ENCODE data around the gene RPL37A. TPM values are rescaled to one million over a fixed set of nuclear protein-coding genes. Genes with fewer than 3 reads are reported as not detected.

Gene RPL37A
- total and polyA plus RNA-seq, 3 donors from 2014 or later = 806 to 2,664 (median 1,188) TPM

GRCh38 chr2:216536734-216537210 lies 38.1 kb downstream of the RPL37A start:
- H3K4me1 ChIP-seq = peaks cover 24% of the 10 kb centered on the region

GRCh38 chr2:216537366-216537765 lies 38.7 kb downstream of the RPL37A start:
- no peak overlapping the region for H3K4me3 ChIP-seq
- no peaks in the 10 kb centered on the region for H3K27me3 ChIP-seq
- no peak for TF ChIP-seq POLR2A (IDR thresholded peaks at IDR 0.05)
- TF ChIP-seq, protein P1, sequence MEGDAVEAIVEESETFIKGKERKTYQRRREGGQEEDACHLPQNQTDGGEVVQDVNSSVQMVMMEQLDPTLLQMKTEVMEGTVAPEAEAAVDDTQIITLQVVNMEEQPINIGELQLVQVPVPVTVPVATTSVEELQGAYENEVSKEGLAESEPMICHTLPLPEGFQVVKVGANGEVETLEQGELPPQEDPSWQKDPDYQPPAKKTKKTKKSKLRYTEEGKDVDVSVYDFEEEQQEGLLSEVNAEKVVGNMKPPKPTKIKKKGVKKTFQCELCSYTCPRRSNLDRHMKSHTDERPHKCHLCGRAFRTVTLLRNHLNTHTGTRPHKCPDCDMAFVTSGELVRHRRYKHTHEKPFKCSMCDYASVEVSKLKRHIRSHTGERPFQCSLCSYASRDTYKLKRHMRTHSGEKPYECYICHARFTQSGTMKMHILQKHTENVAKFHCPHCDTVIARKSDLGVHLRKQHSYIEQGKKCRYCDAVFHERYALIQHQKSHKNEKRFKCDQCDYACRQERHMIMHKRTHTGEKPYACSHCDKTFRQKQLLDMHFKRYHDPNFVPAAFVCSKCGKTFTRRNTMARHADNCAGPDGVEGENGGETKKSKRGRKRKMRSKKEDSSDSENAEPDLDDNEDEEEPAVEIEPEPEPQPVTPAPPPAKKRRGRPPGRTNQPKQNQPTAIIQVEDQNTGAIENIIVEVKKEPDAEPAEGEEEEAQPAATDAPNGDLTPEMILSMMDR (IDR thresholded peaks at IDR 0.05) = no peak
- no peak for DNase-seq
- WGBS, 2 donors = 88 to 92% methylated on average over 4 of the region's 4 CpGs
- no peaks in the 10 kb centered on the region for H3K36me3 ChIP-seq (ENCODE audit: low read depth, missing control alignments)
- no peaks in the 10 kb centered on the region for H3K9me3 ChIP-seq
- H3K27ac ChIP-seq = no peak overlapping the region
- H3K4me1 ChIP-seq = peaks cover 24% of the 10 kb centered on the region
- intact Hi-C loops (cut with DNase I; ENCODE audit: low total_unique reads) = no loop called here

More at GRCh38 chr2:216536734-216537210, 38.1 kb downstream of the RPL37A start:
- Histone ChIP-seq H3K27me3 (no peaks in the 10 kb centered on the region), H3K4me3 (no peak overlapping the region), H3K9me3 (no peaks in the 10 kb centered on the region), H3K27ac (peak overlapping the region in 1 of 2 donors; percentile 85), H3K36me3 (ENCODE audit: low read depth, missing control alignments) (no peaks in the 10 kb centered on the region)
- peak; percentile 23 for DNase-seq
- WGBS, 2 donors = 31 to 50% methylated on average over 6 of the region's 6 CpGs
- TF ChIP-seq, protein P1 (IDR thresholded peaks at IDR 0.05) = no peak
- no peak for TF ChIP-seq POLR2A (IDR thresholded peaks at IDR 0.05)
- intact Hi-C loops (cut with DNase I; ENCODE audit: low total_unique reads) = no loop called here

- Histone ChIP-seq H3K9me3 (no peaks in the 10 kb centered on the region), H3K27ac (no peak overlapping the region), H3K4me3 (no peak overlapping the region), H3K4me1 (peaks cover 24% of the 10 kb centered on the region), H3K27me3 (no peaks in the 10 kb centered on the region), H3K36me3 (ENCODE audit: low read depth, missing control alignments) (no peaks in the 10 kb centered on the region)
- intact Hi-C loops (cut with DNase I; ENCODE audit: low total_unique reads) = no loop called here
- 88 to 91% methylated on average over 5 of the region's 5 CpGs for WGBS, 2 donors
- DNase-seq = no peak
- TF ChIP-seq POLR2A (IDR thresholded peaks at IDR 0.05) = no peak
- TF ChIP-seq, protein P1 (IDR thresholded peaks at IDR 0.05) = no peak
Measured at GRCh38 chr2:216538538-216538937, 39.9 kb downstream of the RPL37A start.

- H3K27me3 ChIP-seq = no peaks in the 10 kb centered on the region
- peaks cover 24% of the 10 kb centered on the region for H3K4me1 ChIP-seq
- no peaks in the 10 kb centered on the region for H3K36me3 ChIP-seq (ENCODE audit: low read depth, missing control alignments)
- H3K9me3 ChIP-seq = no peaks in the 10 kb centered on the region
- no peak for TF ChIP-seq POLR2A (IDR thresholded peaks at IDR 0.05)
- TF ChIP-seq, protein P1 (IDR thresholded peaks at IDR 0.05) = no peak
- 89 to 91% methylated on average over 4 of the region's 4 CpGs for WGBS, 2 donors
- intact Hi-C loops (cut with DNase I; ENCODE audit: low total_unique reads) = no loop called here
- DNase-seq = no peak
- H3K4me3 ChIP-seq = no peak overlapping the region
- no peak overlapping the region for H3K27ac ChIP-seq
Measured at GRCh38 chr2:216539120-216539519, 40.5 kb downstream of the RPL37A start.

GRCh38 chr2:216539791-216540241 lies 41.2 kb downstream of the RPL37A start:
- no peaks in the 10 kb centered on the region for H3K36me3 ChIP-seq (ENCODE audit: low read depth, missing control alignments)
- no peak overlapping the region for H3K27ac ChIP-seq
- intact Hi-C loops (cut with DNase I; ENCODE audit: low total_unique reads) = no loop called here
- H3K9me3 ChIP-seq = no peaks in the 10 kb centered on the region
- no peak overlapping the region for H3K4me3 ChIP-seq
- no peaks in the 10 kb centered on the region for H3K27me3 ChIP-seq
- 56 to 64% methylated on average over 4 of the region's 4 CpGs for WGBS, 2 donors
- peaks cover 22% of the 10 kb centered on the region for H3K4me1 ChIP-seq
- no peak for TF ChIP-seq POLR2A (IDR thresholded peaks at IDR 0.05)
- TF ChIP-seq, protein P1 (IDR thresholded peaks at IDR 0.05) = no peak
- DNase-seq = no peak
